Measurements from ENCODE around the gene UBE2E1. TPM values are rescaled to one million over a fixed set of nuclear protein-coding genes. Genes with fewer than 3 reads are reported as not detected.
"Not testable (repeated sequence)": the region's sequence is repeated elsewhere in the genome, so short reads cannot be mapped to it uniquely, and the experiment has no call there.

The UBE2E1 gene
- total RNA-seq, 4 donors from 2014 or later: 32.6 to 62.5 (median 55.9) TPM

DNA sequence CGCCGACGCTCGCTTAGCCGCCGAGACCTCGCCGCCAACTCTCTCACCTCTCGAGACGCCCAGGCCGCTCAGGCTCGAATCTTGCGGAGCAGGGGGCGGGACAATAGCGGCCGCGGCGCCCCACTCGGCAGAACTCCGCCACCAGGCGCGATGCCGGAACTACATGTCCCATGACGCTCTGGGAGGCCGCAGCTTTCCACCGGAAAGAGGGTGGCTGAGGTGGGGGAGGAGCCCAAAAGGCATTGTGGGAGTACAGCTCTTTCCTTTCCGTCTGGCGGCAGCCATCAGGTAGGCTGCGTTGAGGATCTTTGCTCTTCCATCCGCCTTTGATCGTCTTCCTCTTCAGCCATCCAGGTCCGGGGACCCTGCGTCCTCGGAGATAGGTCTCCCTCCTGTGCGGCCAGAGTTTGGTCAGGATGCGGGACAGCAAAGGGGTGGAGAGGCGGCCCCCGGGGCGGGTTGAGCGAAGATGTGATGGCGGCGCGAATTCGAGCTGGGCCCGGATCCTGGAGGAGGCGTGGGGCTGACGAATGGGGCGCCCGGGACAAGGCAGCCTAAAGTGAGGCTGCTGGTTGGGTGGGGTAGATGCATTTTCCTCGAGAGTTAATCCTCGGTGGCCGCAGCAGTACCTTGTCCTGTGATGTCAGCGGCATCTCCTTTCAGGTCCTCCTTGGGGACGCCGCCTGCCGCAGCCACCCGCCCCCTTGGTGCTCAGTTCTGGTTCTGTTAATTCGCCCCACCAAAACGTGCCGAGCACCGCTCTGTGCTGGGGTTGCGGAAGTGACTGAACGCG is 111.3 kb downstream of the UBE2E1 start, which contains the start of the genes NKIRAS1 and RPL15:
Gene NKIRAS1, minus strand, starts transcription at position 105 of the 793 bp plus-strand sequence. CDS start 6,086 bp downstream, outside the sequence.
Gene RPL15, plus strand, starts transcription at position 247 of the 793 bp plus-strand sequence. CDS start 728 bp downstream, outside the sequence.
- peak; percentile 96 to 99 for DNase-seq (ENCODE audit: low spot score in 2 of 2)
- intact Hi-C loops (cut with DNase I; ENCODE audit: low total_unique reads): no loop called here
- TF ChIP-seq, protein P1, sequence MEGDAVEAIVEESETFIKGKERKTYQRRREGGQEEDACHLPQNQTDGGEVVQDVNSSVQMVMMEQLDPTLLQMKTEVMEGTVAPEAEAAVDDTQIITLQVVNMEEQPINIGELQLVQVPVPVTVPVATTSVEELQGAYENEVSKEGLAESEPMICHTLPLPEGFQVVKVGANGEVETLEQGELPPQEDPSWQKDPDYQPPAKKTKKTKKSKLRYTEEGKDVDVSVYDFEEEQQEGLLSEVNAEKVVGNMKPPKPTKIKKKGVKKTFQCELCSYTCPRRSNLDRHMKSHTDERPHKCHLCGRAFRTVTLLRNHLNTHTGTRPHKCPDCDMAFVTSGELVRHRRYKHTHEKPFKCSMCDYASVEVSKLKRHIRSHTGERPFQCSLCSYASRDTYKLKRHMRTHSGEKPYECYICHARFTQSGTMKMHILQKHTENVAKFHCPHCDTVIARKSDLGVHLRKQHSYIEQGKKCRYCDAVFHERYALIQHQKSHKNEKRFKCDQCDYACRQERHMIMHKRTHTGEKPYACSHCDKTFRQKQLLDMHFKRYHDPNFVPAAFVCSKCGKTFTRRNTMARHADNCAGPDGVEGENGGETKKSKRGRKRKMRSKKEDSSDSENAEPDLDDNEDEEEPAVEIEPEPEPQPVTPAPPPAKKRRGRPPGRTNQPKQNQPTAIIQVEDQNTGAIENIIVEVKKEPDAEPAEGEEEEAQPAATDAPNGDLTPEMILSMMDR (IDR thresholded peaks at IDR 0.05): peak in 1 of 3 donors; percentile 74
- peak in 1 of 2 donors; percentile 84 for TF ChIP-seq POLR2A (IDR thresholded peaks at IDR 0.05)
- WGBS, 2 donors: 0% methylated on average over 51 to 53 of the region's 64 CpGs
- H3K4me3 ChIP-seq (ENCODE audit: low read depth, poor library complexity, severe bottlenecking): peak within 1 kb of the TSS; percentile 100

DNA sequence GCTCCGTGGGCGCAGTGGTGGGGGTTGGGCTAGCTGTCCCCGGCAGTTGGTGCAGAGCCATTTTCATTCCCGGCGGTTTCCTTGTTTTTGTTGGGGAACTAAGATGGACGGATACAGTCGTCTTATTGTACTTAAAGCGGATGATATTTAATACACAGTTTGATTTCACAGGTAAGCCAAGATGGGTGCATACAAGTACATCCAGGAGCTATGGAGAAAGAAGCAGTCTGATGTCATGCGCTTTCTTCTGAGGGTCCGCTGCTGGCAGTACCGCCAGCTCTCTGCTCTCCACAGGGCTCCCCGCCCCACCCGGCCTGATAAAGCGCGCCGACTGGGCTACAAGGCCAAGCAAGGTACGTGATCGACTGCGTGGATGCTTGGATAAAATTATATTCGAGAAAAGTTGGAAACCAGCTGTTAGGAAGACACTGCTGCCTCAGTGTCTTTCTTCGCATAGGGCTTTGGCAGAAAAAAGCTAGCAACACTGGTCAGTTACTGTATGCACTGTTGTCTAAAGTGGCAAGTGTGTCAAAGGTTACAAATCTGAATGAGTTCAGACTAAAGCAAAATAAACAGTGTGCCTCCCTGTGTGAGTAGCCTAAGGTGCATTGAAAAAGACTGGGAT is 112.0 kb downstream of the UBE2E1 start:
- peak in 1 of 2 donors; percentile 95 for DNase-seq (ENCODE audit: low spot score in 2 of 2)
- peak overlapping the region; percentile 100 for H3K4me3 ChIP-seq (ENCODE audit: low read depth, poor library complexity, severe bottlenecking)
- intact Hi-C loops (cut with DNase I; ENCODE audit: low total_unique reads): not testable (repeated sequence)
- WGBS, 2 donors: 1 to 2% methylated on average over 21 of the region's 21 CpGs

DNA sequence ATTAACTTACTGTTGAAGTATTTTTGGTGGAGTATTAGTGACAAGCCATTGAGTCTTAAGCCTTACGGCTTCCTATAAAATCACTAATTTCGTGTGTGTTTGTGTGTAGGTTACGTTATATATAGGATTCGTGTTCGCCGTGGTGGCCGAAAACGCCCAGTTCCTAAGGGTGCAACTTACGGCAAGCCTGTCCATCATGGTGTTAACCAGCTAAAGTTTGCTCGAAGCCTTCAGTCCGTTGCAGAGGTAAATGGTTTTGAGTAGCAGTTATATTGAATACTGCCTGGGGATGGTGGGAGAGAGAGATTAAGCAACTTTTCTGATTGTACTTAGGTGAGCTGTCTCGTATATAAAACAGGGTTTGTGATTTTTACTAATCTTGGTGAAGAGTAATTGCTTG is 112.6 kb downstream of the UBE2E1 start:
- WGBS, 2 donors: 25% methylated on average over 12 of the region's 12 CpGs
- intact Hi-C loops (cut with DNase I; ENCODE audit: low total_unique reads): not testable (repeated sequence)

DNA sequence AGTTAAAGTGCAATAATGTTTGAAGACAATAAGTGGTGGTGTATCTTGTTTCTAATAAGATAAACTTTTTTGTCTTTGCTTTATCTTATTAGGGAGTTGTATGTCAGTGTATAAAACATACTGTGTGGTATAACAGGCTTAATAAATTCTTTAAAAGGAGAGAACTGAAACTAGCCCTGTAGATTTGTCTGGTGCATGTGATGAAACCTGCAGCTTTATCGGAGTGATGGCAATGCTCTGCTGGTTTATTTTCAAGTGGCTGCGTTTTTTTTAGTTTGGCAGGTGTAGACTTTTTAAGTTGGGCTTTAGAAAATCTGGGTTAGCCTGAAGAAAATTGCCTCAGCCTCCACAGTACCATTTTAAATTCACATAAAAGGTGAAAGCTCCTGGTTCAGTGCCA is 113.9 kb downstream of the UBE2E1 start:
- no peak for DNase-seq (ENCODE audit: low spot score in 2 of 2)
- WGBS, 2 donors: 59 to 72% methylated on average over 2 of the region's 2 CpGs
- intact Hi-C loops (cut with DNase I; ENCODE audit: low total_unique reads): no loop called here
- TF ChIP-seq, protein P1 (IDR thresholded peaks at IDR 0.05): no peak
- no peak for TF ChIP-seq POLR2A (IDR thresholded peaks at IDR 0.05)
- no peak overlapping the region for H3K4me3 ChIP-seq (ENCODE audit: low read depth, poor library complexity, severe bottlenecking)

More for the DNA sequence above, 112.6 kb downstream of the UBE2E1 start:
- H3K4me3 ChIP-seq (ENCODE audit: low read depth, poor library complexity, severe bottlenecking): peak overlapping the region; percentile 100
- not testable (repeated sequence) for DNase-seq (ENCODE audit: low spot score in 2 of 2)

DNA sequence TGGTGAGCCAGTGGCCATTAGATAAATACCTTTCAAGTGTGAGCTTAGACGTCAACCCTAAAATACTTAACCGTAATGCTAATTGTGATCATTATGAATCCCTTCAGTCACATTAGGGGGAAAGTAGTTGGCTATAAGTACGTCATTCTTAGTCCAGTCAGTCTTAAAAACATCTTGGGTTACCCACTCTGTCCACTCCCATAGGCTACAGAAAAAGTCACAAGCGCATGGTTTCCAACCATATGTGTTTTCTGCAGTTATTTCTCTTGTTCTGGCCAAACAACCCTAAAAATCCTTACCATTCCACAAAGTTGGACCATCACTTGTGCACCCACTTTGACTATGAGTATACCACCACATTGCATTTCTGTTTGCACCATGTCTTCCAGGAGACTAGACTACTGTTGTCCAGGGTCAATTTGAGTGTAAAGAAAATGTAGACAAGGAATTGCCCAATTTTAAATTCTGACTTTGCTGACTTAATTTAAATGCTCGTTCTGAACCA is 114.4 kb downstream of the UBE2E1 start:
- H3K4me3 ChIP-seq (ENCODE audit: low read depth, poor library complexity, severe bottlenecking): no peak overlapping the region
- intact Hi-C loops (cut with DNase I; ENCODE audit: low total_unique reads): no loop called here
- 84% methylated on average over 5 of the region's 5 CpGs for WGBS, 2 donors
- no peak for DNase-seq (ENCODE audit: low spot score in 2 of 2)
- no peak for TF ChIP-seq POLR2A (IDR thresholded peaks at IDR 0.05)
- TF ChIP-seq, protein P1 (IDR thresholded peaks at IDR 0.05): no peak

DNA sequence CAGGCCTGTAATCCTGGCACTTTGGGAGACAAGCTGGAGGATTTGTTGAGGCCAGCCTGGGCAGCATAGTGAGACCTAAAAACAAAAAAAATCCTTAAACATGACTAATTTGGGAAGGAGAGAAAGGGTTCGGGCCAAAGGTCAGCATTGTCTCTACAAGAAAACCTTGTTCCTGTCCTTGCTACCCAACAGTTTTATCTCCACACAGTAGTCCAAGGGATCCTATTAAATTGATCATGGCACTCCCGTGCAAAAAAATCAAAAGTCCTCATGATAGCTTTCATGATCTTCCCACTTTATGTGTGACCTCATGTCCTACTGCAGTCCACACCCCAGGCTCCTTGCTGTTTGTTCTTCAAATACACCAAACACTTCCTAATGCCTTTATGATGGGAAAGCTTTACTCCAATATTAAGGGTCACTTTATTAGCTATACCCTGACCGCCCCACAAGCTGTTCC is 115.3 kb downstream of the UBE2E1 start:
- no peak overlapping the region for H3K4me3 ChIP-seq (ENCODE audit: low read depth, poor library complexity, severe bottlenecking)
- WGBS, 2 donors: 80 to 91% methylated on average over 3 of the region's 3 CpGs
- no peak for TF ChIP-seq POLR2A (IDR thresholded peaks at IDR 0.05)
- TF ChIP-seq, protein P1 (IDR thresholded peaks at IDR 0.05): no peak
- intact Hi-C loops (cut with DNase I; ENCODE audit: low total_unique reads): no loop called here
- DNase-seq (ENCODE audit: low spot score in 2 of 2): no peak
